Endometrial microvascular endothelial cells (primary cell): ENCODE results near the gene SGTA. TPM values are rescaled to one million over a fixed set of nuclear protein-coding genes. Genes with fewer than 3 reads are reported as not detected.
"Not testable (repeated sequence)": the region's sequence is repeated elsewhere in the genome, so short reads cannot be mapped to it uniquely, and the experiment has no call there.

Experiments
- in situ Hi-C: cut with HindIII; loops from 2 replicates; pipeline ENCODE4 v1.10.0; 2017; ENCODE audit warnings: low sequenced_read_pairs, low pct_unique_long_range_greater_than_20kb; ENCODE audit errors: inconsistent ontology term
- total RNA-seq: library from RNA; depleted of rRNA; stranded (reverse); fragments of >200 nt; gene quantifications from one replicate; pipeline ENCODE4 v1.2.3, GENCODE V29; 2015; ENCODE audit errors: inconsistent ontology term

The SGTA gene
- total RNA-seq, 1 donor from 2014 or later: 101 TPM

DNA sequence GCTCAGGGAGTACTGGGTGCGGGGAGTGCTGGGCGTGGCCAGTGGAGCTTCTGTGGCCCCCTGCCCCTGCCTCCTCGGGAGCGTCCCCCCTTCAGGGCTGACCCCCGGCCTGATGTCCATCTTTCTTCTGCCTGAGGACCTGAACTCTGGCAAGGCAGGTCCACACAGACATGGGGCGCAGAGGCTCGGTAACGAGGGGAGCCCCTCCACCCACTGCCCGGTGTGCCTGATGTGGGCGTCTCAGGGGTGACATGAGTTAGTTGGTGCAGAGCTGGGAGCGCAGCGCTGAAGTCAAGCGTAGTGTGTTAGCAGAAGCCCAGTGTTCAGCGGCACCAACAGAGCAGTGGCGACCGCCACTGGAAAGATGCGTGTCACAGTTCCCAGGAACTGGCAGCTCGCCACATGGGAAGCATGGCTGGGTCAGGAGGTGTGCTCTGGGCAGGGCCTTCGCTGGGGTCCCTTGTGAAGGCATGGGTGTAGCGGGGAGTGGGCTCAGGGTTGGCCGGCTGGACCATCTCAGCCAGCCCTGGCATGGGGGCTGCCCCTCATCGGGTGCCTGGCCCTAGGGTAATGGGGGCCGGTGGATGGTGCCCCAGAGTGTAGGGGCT is 13.7 kb upstream of the SGTA start:
- in situ Hi-C loops: no loop called here

DNA sequence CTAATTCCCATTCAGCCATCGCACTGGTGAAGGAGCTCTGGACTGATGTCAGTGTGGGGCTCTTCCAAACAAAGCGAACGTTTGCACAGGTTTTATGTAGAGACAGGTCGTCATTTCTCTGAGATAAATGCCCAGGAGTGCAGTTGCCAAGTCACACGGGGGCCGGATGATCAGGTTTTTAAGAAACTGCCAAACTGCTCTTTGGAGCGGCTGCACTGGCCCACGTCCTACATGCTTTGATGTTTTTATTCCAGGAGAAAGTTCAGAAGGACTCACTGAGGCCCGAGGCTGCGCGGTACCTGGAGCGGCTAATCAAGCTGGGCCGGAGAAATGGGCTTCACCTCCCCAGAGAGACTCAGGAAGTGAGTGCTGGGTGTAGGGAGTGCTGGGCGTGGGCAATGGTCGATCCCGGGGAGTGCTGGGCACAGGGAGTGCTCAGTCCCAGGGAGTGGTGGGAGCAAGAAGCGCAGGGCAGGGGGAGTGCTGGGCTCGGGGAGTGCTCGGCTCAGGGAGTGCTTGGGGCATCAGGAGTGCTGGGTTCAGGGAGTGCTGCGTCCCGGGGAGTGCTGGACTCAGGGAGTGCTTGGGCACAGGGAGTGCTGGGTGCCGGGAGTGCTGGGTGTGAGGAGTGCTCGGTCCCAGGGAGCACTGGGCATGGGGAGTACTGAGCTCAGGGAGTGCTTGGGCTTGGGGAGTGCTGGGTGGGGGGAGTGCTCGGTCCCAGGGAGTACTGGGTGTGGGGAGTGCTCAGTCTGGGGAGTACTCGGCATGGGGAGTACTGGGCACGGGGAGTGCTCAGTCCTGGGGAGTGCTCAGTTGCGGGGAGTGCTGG is 13.0 kb upstream of the SGTA start:
- in situ Hi-C loops: no loop called here

DNA sequence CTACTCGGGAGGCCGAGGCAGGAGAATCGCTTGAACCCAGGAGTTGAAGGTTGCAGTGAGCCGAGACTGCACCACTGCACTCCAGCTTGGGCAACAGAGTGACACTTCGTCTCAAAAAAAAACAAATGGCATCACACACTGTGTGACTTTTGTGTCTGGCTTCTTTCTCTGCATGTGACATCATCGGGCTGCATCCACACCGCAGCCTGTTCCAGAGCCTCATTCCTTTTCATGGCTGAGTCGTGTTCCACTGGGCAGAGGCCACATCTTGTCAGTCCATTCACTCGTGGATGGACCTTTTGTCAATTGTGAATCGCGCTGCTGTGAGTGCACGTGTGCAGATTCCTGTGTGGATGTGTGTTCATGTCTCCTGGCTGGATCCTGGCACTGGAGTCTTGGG is 10.5 kb upstream of the SGTA start:
- in situ Hi-C loops: no loop called here

DNA sequence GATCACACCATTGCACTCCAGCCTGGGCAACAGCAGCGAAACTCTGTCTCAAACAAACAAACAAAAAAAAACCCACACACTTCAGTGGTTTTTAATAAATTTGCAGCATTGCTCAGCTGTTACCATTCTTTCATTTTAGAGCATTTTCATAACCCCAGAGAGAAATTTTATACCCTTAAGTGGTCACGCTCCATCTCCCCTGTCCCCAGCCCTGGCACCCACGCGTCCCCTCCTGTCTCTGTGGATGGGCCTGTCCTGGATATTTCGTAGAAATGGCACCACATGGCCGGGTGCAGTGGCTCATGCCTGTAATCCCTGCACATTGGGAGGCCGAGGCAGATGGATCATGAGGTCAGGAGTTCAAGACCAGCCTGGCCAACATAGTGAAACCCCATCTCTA is 10.1 kb upstream of the SGTA start:
- in situ Hi-C loops: no loop called here

DNA sequence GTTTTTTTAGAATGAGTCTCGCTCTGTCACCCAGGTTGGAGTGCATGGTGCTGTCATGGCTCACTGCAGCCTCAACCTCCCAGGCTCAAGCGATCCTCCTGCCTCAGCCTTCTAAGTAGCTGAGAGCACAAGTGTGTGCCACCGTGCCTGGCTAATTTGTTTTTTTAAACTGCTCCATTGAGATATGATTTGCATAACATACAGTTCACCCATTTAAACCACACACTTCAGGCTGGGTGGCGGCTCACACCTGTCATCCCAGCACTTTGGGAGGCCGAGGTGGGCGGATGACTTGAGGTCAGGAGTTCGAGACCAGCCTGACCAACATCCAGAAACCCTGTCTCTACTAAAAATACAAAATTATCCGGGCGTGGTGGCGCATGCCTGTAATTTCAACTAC is 9.6 kb upstream of the SGTA start:
- in situ Hi-C loops: not testable (repeated sequence)

DNA sequence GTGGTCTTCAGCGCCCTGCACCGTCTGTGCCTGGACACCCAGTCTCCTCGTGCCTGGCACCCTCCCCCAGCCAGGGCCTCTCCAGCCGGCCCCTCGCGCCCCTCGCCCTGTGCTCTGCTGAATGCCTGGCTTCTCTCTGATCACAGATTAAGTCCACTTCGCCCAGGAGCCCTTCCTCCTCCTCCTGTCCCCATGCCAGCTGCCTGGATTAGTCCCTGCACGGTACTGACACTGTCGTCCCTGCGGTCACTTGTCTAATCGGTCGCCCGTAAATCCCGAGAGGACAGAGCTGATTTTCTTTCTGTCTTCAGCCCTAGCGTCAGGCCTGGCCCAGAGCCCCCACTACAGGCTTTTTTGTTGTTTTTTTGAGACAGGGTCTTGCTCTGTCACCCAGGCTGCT is 8.8 kb upstream of the SGTA start:
- in situ Hi-C loops: no loop called here

DNA sequence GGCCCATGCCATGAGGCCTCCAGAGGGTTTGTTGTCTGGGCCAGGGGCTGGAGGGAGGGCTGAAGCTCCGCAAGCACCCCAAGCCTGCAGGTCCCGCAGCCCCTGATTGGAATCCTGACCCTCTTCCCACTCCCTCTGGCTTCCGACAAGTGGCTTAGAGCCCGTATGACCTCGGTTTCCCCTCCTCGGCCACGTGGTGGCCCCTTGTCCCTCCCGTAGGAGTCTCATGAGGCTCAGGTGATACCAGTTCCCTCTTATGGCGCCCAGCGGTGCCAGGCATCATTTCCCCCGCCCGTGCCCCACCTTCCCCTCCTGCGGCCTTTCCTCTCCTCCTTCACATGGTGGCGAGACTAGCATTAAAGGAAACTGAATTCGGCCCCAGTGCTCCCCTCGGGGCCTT is 8.4 kb upstream of the SGTA start:
- in situ Hi-C loops: no loop called here

DNA sequence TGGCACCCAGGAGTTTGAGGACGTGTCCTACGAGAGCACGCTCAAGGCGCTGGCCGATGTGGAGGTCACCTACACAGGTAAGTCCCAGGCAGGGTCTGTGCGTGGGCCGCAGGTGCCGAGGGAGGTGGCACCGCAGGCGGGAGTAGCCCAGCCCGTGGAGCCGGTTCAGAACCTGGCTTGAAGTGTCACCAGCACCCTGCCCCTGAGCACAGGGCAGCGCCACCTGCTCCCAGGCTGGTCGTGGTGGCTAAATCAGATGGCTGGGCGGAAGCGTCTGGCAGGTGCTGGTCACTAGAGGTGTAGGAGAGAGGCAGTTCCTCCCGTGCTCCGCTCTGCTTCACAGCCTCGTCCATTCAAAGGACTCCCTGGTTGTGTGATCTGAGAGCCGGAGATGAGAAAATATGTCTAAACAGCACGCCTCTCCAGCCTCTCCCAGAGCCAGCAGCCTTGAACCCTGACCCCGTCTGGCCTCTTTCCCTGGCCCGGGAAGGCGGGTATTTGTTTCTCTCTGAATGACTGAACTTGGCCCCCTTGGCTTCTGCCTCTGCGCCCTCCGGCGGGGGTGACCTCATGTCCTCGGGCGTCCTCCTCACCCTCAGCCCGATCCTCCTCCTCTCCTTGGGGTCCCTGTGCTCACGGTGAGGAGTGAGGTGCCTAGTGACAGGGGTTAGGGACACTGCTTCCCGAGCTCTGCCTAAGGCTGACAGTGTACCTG is 7.6 kb upstream of the SGTA start:
- in situ Hi-C loops: no loop called here

DNA sequence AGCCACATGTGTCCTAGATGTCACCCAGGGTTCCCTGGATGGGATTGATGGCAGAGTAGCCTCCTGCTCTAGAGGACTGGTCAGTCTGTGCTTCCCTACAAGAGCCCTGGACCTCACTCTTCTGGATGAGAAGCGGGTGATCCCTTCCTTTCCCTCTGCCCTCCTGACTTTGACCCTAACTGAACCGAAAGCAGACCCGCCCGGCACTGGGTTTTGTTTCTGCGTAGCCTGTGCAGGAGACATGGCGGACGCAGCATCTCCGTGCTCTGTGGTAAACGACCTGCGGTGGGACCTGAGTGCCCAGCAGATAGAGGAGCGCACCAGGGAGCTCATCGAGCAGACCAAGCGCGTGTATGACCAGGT is 7.1 kb upstream of the SGTA start:
- in situ Hi-C loops: no loop called here

DNA sequence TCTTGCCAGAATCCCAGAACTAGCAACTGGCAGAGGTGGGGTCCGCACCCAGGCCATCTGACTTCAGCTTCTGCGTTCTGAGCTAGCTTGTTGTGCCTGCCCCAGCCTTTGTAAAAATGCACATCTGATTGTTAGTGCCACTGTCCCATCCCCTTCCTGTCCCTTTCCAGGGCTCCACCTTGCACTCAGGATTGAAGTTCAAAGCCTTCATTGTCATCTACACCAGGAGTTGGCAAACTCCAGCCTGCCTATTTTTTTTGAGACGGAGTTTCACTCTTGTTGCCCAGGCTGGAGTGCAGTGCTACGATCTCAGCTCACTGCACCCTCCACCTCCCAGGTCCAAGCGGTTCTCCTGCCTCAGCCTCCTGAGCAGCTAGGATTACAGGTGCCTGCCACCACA is 5.2 kb upstream of the SGTA start:
- in situ Hi-C loops: no loop called here

DNA sequence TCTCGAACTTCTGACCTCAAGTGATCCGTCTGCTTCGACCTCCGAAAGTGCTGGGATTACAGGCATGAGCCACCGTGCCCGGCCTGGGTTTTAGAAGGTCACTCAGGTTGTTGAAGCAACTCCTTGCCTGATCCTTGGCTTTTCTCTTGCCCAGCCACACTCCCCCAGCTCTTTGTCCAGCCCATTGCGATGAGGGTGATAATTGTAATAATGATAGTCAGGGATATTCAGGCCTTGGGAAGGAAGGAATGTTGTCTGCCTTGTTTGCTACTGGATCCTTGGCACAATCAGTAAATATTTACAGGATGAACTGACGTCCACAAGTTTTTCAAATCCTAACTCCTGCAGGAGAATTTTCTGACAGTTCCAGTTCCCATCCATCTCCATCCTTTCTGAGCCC is 4.0 kb upstream of the SGTA start:
- in situ Hi-C loops: no loop called here

DNA sequence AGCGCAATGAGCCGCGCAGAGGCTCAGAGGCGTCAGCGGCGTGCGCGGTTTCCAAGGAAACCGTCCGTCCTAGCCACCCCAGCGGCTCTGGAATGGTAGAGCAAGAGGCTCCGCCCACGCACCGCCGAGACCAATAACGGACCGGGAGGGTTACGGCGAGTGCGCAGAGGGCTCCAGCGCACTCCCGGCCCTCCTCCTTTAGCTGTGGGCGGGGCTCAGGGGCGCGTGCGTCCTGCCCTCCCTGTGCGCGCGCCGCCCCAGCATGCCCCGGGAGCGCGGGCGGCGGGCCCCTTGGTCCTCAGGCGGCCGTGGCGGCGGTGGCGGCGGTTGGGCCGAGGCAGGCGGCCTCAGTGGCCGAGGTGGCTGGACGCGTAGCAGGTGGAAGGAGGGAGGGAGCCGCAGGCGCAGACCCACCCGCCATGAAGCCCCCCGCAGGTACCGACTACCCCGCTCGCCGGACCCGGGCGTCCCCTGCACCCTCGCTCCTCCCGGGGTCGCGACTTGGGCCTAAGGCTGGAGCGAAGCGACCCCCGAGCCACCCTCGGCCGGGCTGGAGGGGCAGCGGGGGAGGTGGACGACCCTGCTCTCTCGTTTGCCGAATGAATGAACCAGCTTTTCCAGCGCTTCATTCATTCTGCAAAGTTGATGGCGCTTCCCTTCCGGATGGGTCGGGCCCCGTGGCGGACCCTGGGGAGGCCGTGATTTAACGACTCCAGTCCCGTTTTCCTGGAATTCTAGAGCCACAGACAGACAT is 2.3 kb upstream of the SGTA start, which contains the start of gene THOP1:
TSS of gene THOP1 (plus strand) at position 260 of the 754 bp plus-strand sequence. CDS start at position 420, 160 bp downstream.
- in situ Hi-C loops: no loop called here

DNA sequence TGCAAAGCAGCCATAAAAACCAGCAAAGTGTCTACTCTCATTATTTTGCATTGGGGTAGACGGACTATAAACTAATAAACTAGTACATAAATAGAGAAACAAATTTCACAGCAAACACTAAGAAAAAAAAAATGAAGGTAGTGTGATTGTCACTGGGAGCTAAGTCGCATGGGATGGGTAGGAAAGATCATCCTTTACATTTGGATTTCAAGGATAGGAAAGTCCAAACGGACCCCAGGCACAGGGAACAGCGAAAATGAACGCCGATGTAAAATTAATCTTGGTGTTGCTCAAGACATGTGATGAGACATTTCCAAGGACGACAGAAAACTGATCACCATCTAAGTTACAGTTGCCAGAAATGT is 690 bp upstream of the SGTA start:
- in situ Hi-C loops: no loop called here

DNA sequence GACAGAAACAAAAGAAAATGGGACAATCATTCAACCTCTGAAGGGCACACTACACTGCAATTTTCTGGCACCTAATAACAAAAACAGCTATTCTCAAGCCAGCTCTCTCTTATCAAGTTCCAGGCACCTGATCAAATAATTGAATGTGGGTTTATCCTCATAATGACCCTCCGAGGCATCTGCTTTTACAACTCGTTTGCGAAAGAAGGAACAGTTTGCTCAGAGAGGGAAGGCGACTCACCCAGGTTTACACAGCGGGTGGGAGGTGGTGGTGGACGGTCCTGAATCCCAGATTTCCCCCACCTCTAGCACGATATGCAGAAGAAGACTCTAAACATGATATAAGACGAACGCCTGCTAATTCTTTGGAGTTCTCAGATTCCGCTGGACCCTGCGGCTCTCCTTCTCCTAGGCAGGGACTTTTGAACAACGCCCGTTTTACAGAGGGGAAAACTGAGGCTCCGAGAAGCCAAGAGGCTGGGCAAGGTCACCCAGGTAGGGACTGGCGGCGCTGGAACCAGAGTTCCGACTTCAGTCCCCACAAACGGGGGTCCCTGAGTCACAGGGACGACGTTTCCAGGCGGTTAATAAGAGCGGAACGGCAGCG is 641 bp downstream of the SGTA start:
- in situ Hi-C loops: no loop called here

DNA sequence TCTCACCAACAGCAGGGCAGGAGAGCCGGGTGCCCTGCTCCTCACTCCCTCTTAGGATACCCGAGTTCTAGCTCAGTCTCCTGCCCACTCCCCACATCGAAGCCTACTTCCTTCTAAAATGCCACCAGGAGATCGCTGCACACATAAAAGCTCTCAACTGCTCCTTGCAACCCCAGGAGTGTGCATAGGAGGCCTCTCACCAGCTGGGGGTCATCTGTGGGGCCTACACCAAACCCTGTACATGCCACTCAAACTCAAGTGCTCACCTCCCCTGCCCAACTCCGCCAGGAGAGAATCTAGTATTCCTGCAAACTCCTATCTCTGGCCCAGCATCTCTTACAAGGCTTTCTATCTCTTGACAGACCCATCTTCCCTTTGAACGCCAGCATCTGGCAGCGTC is 2.8 kb downstream of the SGTA start:
- in situ Hi-C loops: no loop called here

DNA sequence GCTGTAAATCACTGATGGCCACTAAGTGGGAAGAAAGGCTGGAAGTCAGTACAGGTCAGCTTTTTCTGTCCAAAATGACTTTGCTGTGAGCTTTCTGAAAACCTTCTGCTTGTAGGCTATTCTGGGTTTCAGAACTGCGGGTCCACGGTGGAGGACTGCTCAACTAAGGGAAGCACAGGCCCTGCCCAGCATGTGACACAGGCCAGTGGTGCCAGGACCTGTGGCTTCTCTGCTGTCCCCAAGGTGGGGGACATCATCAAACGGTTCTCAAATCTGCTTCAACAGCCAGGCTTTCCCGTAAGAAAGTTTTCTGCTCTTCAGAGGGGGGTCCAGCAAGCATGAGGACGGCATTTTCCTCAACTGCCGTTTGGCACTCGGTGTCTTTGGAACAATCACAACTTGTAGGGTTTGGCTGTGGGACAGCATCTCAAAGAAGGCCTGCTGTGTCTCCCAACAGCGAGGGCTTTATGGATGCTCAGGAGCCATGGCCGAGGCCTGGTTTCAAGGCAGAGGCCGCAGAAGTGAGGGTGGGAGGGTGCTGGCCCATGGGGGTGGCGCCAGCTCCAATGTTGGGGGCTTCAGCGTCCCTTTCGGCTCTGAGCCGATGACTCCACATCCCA is 3.8 kb downstream of the SGTA start:
- in situ Hi-C loops: no loop called here

DNA sequence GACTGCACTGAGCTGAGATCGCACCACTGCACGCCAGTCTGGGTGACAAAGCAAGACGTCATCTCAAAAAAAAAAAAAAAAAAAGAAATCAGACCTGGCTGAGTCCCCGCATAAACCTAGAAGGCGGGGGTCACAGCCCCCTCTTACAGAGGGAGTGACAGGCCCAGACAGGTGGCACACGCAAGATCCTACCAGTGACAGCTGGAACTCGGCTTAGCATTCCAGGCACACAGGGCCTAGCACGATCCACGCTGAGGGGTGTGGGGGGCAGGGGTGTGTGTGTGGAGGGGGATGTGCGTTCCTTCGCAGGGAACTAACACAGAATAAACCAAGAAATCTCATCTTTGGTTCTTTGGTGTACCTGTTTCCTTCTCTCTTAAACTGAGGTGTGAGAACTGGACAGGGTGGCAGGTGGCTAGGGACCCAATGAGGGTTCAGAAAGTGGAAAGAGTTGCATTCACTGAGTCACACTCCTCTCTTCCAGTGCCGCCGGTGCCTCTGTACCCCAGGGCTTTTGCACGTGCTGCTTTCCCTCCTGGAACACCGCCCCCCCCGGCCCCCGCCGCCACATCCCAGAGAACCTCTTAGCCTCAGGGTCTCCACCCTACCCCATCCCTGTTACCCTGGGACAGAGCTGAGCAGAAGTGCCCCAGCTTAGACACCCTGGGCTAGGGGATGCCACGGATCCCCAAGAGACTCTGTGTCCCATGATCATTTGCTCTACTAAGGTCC is 5.0 kb downstream of the SGTA start:
- in situ Hi-C loops: no loop called here
